ENCODE measurements around the gene IL22RA1. TPM values are rescaled to one million over a fixed set of nuclear protein-coding genes. Genes with fewer than 3 reads are reported as not detected.

Gene IL22RA1
- total and polyA plus RNA-seq, 2 of the 8 experiments (the other 6 are each of a cell fraction or from before 2014, with no cell fraction given), result 0.17 to 0.32 TPM

DNA sequence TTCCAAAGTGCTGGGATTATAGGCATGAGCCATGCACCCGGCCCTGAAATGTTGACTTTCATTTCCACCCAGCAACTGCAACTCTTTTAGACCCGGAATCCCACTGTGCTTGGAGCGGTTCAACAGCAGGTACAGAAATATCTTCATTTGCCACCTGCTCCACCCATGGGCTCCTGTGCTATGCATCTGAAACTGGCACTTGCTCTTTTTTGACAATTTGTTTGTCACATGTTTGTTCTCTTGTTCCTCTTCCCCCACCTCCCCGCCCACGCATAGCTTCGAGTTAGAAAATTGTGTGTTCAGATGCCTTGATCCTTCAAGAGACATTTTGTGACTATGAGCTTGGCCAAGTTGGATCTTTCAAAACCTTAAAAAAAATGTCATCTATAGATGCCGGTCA is 46.6 kb upstream of the IL22RA1 start:
- H3K79me1 ChIP-seq (ENCODE audit: low read depth, low read length), result peaks cover 2% of the 10 kb centered on the region; the same call in 1 of the 2 replicates
- H3K18ac ChIP-seq (ENCODE audit: extremely low read depth, low read length), result no peak overlapping the region
- no peak overlapping the region for H2BK5ac ChIP-seq (ENCODE audit: low read depth, low read length)
- peaks cover 0 to 3% (median 3%) of the 10 kb centered on the region in 4 experiments; a peak in 2 of 7 replicates for H3K4me1 ChIP-seq (replicated peaks in 1 of 4; ENCODE audit: control insufficient read depth in 3 of 4, insufficient read depth in 4 of 4, low read length in 3 of 4)
- no peak overlapping the region for H3K27ac ChIP-seq (ENCODE audit: low read depth, low read length)
- H3K4ac ChIP-seq (replicated peaks; ENCODE audit: insufficient read length, low read depth, low read length), result no peak overlapping the region
- H3K27me3 ChIP-seq (replicated peaks in 1 of 4; ENCODE audit: control insufficient read depth in 3 of 4, extremely low read depth in 1 of 4, insufficient read depth in 3 of 4, low read length in 3 of 4), result no peaks in the 10 kb centered on the region; a peak in 1 of 7 replicates
- no peak overlapping the region for H2BK20ac ChIP-seq (ENCODE audit: low read length)
- H4K8ac ChIP-seq (ENCODE audit: extremely low read depth, insufficient read depth, low read length), result no peak overlapping the region
- no peak overlapping the region for H3K9ac ChIP-seq (replicated peaks in 1 of 4; ENCODE audit: extremely low read depth in 1 of 4, low read depth in 3 of 4, low read length in 3 of 4)
- FAIRE-seq (no peak), DNase-seq (ENCODE audit: low read depth in 1 of 2, low spot score in 2 of 2) (no peak)
- no peak overlapping the region for H3K14ac ChIP-seq (ENCODE audit: insufficient read length)
- H3K4me3 ChIP-seq (ENCODE audit: extremely low read depth in 1 of 4, insufficient read depth in 2 of 4, low read depth in 3 of 4, low read length in 4 of 4), result no peak overlapping the region
- H2BK15ac ChIP-seq (ENCODE audit: low read length), result no peak overlapping the region
- ChIA-PET CTCF (ENCODE audit: partially characterized antibody) (interaction anchor here (0.6 to 19.0 kb wide), 4 partner anchors 11 to 205 kb away, joined by 4 to 465 read pairs (median 57); no protein-coding TSS in a partner anchor), POLR2A (ENCODE audit: partially characterized antibody) (interaction anchor here (7.9 kb wide), 1 partner anchor 37 kb away, joined by 82 read pairs; no protein-coding TSS in a partner anchor)
- H3K79me2 ChIP-seq (ENCODE audit: control insufficient read depth in 1 of 2, insufficient read depth in 2 of 2, low read length in 2 of 2), result peaks cover 0 to under 1% of the 10 kb centered on the region in 2 experiments; a peak in 1 of 4 replicates
- no peak overlapping the region for H2AK5ac ChIP-seq (ENCODE audit: low read depth, low read length)
- no peak overlapping the region for H2BK12ac ChIP-seq (ENCODE audit: low read depth, low read length)
- WGBS, 2 experiments (ENCODE audit: extremely low coverage in 1 of 2, insufficient coverage in 1 of 2, insufficient read length in 1 of 2, insufficient replicate concordance in 2 of 2, low coverage in 1 of 2, low lambda C conversion rate in 2 of 2, missing lambda C conversion rate in 1 of 2), result 88% methylated on average over 7 of the region's 7 CpGs; no CpG with 5 or more reads in 1 of the 2 experiments
- no peak overlapping the region for H3K4me2 ChIP-seq (ENCODE audit: insufficient read depth in 1 of 2, low read depth in 2 of 2, low read length in 2 of 2)
- H3K23ac ChIP-seq (ENCODE audit: insufficient read length), result no peak overlapping the region
- H4K20me1 ChIP-seq (replicated peaks in 1 of 2; ENCODE audit: control insufficient read depth in 1 of 2, insufficient read depth in 2 of 2, low read length in 2 of 2), result no peaks in the 10 kb centered on the region
- no peak overlapping the region for H2AFZ ChIP-seq (ENCODE audit: low read length)
- H2BK120ac ChIP-seq (replicated peaks; ENCODE audit: low read depth, low read length), result no peak overlapping the region
- no peaks in the 10 kb centered on the region for H3K36me3 ChIP-seq (ENCODE audit: control insufficient read depth in 2 of 4, insufficient read depth in 4 of 4, low read length in 3 of 4)
- no peak overlapping the region for H4K5ac ChIP-seq (ENCODE audit: insufficient read length, low read depth, low read length)
- H3K23me2 ChIP-seq (ENCODE audit: low read depth, low read length), result peaks cover 10% of the 10 kb centered on the region
- H3K56ac ChIP-seq (replicated peaks; ENCODE audit: insufficient read length, low read depth, low read length), result no peak overlapping the region
- H3K9me3 ChIP-seq (ENCODE audit: insufficient read depth in 2 of 2, low read depth in 1 of 2, low read length in 1 of 2), result no peaks in the 10 kb centered on the region
- H4K91ac ChIP-seq (replicated peaks; ENCODE audit: insufficient read length, low read length), result no peak overlapping the region
- TF ChIP-seq KDM1A (IDR thresholded peaks at IDR 0.05; ENCODE audit: borderline replicate concordance, low read length) (no peak), JUND (IDR thresholded peaks at IDR 0.05; ENCODE audit: low read length) (no peak), BACH1 (IDR thresholded peaks at IDR 0.05; ENCODE audit: low read length) (no peak)
